Adipocyte (in vitro differentiated cells): ENCODE data around the gene SLC22A7.

Source experiments
- DNase-seq: peaks from one replicate; pipeline ENCODE4 v3.0.0-alpha.2; 2015; ENCODE audit warnings: low read depth
- H3K27me3 ChIP-seq: replicated peaks from 2 replicates; pipeline ENCODE4 v1.7.0; 2013; ENCODE audit warnings: mild to moderate bottlenecking, low read length, moderate library complexity; ENCODE audit not compliant: control insufficient read depth, insufficient read depth
- H3K36me3 ChIP-seq: 2 replicates; pipeline ENCODE4 v1.7.0; 2013; ENCODE audit warnings: low read length, mild to moderate bottlenecking, moderate library complexity; ENCODE audit not compliant: control insufficient read depth, insufficient read depth, severe bottlenecking
- H3K4me1 ChIP-seq: 2 replicates; pipeline ENCODE4 v1.7.0; 2013; ENCODE audit warnings: mild to moderate bottlenecking, low read length, moderate library complexity; ENCODE audit not compliant: control insufficient read depth, insufficient read depth
- H3K4me3 ChIP-seq: 2 replicates; pipeline ENCODE4 v1.7.0; 2013; ENCODE audit warnings: mild to moderate bottlenecking, low read length, moderate library complexity
- H3K9ac ChIP-seq: 2 replicates; pipeline ENCODE4 v1.7.0; 2013; ENCODE audit warnings: mild to moderate bottlenecking, low read length, moderate library complexity
- H3K9me3 ChIP-seq: 2 replicates; pipeline ENCODE4 v1.7.0; 2013; ENCODE audit warnings: mild to moderate bottlenecking, low read length, moderate library complexity; ENCODE audit not compliant: control insufficient read depth

The SLC22A7 gene

DNA sequence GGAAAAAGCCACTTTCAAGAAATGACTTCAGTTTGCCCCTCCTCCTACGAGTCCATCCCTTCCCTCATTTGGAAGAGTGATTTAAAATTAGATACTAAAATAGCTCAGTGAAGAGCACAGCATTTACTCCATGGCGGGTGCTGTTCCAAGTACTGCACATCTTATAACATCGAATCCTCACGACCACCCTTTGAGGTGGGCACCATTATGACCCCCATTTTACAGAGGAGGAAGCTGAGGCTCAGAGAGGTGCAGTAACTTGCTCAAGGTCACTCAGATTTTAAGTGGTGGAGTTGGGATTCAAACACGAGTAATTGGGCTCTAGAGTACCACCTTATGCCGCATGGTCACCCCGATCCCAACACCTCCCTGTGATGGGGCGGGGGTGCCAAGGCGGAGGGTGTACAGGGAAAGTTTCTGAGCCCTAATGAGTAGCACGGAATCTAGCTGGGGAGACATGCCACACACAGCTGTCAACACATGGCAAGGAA lies 29.2 kb upstream of the SLC22A7 start:
- H3K36me3 ChIP-seq = no peaks in the 10 kb centered on the region
- H3K4me1 ChIP-seq = peaks cover 7% of the 10 kb centered on the region
- H3K27me3 ChIP-seq = peaks cover 51% of the 10 kb centered on the region
- peak overlapping the region; percentile 66 for H3K4me3 ChIP-seq
- H3K9me3 ChIP-seq = no peaks in the 10 kb centered on the region
- no peak overlapping the region for H3K9ac ChIP-seq
- no peak for DNase-seq

GRCh38 chr6:43269273-43270007 lies 28.6 kb upstream of the SLC22A7 start:
- Histone ChIP-seq H3K4me3 (peak overlapping the region; percentile 66), H3K27me3 (peaks cover 57% of the 10 kb centered on the region)

GRCh38 chr6:43271103-43271815 lies 26.8 kb upstream of the SLC22A7 start:
- H3K27me3 ChIP-seq = peaks cover 49% of the 10 kb centered on the region
- H3K9ac ChIP-seq = no peak overlapping the region
- no peaks in the 10 kb centered on the region for H3K9me3 ChIP-seq
- peaks cover 7% of the 10 kb centered on the region for H3K4me1 ChIP-seq
- DNase-seq = no peak
- no peaks in the 10 kb centered on the region for H3K36me3 ChIP-seq
- no peak overlapping the region for H3K4me3 ChIP-seq

More at GRCh38 chr6:43269273-43270007, 28.6 kb upstream of the SLC22A7 start:
- Histone ChIP-seq H3K36me3 (no peaks in the 10 kb centered on the region), H3K9ac (no peak overlapping the region), H3K4me1 (peaks cover 7% of the 10 kb centered on the region), H3K9me3 (no peaks in the 10 kb centered on the region)
- DNase-seq = peak; percentile 45

GRCh38 chr6:43271944-43272343 lies 26.1 kb upstream of the SLC22A7 start:
- H3K9ac ChIP-seq = no peak overlapping the region
- peaks cover 47% of the 10 kb centered on the region for H3K27me3 ChIP-seq
- H3K4me3 ChIP-seq = no peak overlapping the region
- no peaks in the 10 kb centered on the region for H3K36me3 ChIP-seq
- H3K4me1 ChIP-seq = peaks cover 7% of the 10 kb centered on the region
- DNase-seq = no peak
- no peaks in the 10 kb centered on the region for H3K9me3 ChIP-seq

GRCh38 chr6:43273707-43274106 lies 24.4 kb upstream of the SLC22A7 start:
- Histone ChIP-seq H3K36me3 (no peaks in the 10 kb centered on the region), H3K4me3 (no peak overlapping the region), H3K27me3 (peaks cover 36% of the 10 kb centered on the region)

GRCh38 chr6:43274127-43274915 lies 23.7 kb upstream of the SLC22A7 start:
- Histone ChIP-seq H3K4me1 (no peaks in the 10 kb centered on the region), H3K4me3 (no peak overlapping the region), H3K27me3 (peaks cover 30% of the 10 kb centered on the region), H3K9me3 (no peaks in the 10 kb centered on the region), H3K9ac (no peak overlapping the region), H3K36me3 (no peaks in the 10 kb centered on the region)
- DNase-seq = no peak

More at GRCh38 chr6:43273707-43274106, 24.4 kb upstream of the SLC22A7 start:
- Histone ChIP-seq H3K9me3 (no peaks in the 10 kb centered on the region), H3K4me1 (peaks cover 2% of the 10 kb centered on the region), H3K9ac (no peak overlapping the region)
- no peak for DNase-seq

- H3K9me3 ChIP-seq = no peaks in the 10 kb centered on the region
- no peaks in the 10 kb centered on the region for H3K36me3 ChIP-seq
- H3K4me3 ChIP-seq = no peak overlapping the region
- peaks cover 27% of the 10 kb centered on the region for H3K27me3 ChIP-seq
- H3K4me1 ChIP-seq = no peaks in the 10 kb centered on the region
- DNase-seq = peak; percentile 34
- no peak overlapping the region for H3K9ac ChIP-seq
Observed at GRCh38 chr6:43274916-43275597, 23.0 kb upstream of the SLC22A7 start.

GRCh38 chr6:43275801-43276576 lies 22.1 kb upstream of the SLC22A7 start:
- Histone ChIP-seq H3K27me3 (peaks cover 25% of the 10 kb centered on the region), H3K4me3 (no peak overlapping the region), H3K4me1 (no peaks in the 10 kb centered on the region), H3K36me3 (no peaks in the 10 kb centered on the region), H3K9ac (no peak overlapping the region), H3K9me3 (no peaks in the 10 kb centered on the region)
- DNase-seq = no peak

GRCh38 chr6:43276577-43277305 lies 21.3 kb upstream of the SLC22A7 start:
- no peak overlapping the region for H3K4me3 ChIP-seq
- no peaks in the 10 kb centered on the region for H3K9me3 ChIP-seq
- no peak for DNase-seq
- no peaks in the 10 kb centered on the region for H3K36me3 ChIP-seq
- no peaks in the 10 kb centered on the region for H3K4me1 ChIP-seq
- H3K27me3 ChIP-seq = peaks cover 28% of the 10 kb centered on the region
- H3K9ac ChIP-seq = no peak overlapping the region

- no peaks in the 10 kb centered on the region for H3K4me1 ChIP-seq
Observed at GRCh38 chr6:43277306-43277642, 20.8 kb upstream of the SLC22A7 start.

More at GRCh38 chr6:43277306-43277642, 20.8 kb upstream of the SLC22A7 start:
- H3K9ac ChIP-seq = no peak overlapping the region
- peaks cover 33% of the 10 kb centered on the region for H3K27me3 ChIP-seq
- no peaks in the 10 kb centered on the region for H3K36me3 ChIP-seq
- H3K9me3 ChIP-seq = no peaks in the 10 kb centered on the region
- DNase-seq = no peak
- no peak overlapping the region for H3K4me3 ChIP-seq
